D721Med (cell line): ENCODE data around the gene ENPP6.

Source experiments
- DNase-seq: peaks from one replicate; pipeline ENCODE4 v3.0.0; 2011; ENCODE audit warnings: low spot score; ENCODE audit not compliant: insufficient read length
- FAIRE-seq: peaks from 2 replicates; lab custom pipeline; 2011; peaks lifted over from hg19 to GRCh38; lab: Jason Lieb, UNC
- TF ChIP-seq, protein P1 (sequence below): IDR thresholded peaks from 2 replicates; pipeline ENCODE4 v1.5.1; 2012; ENCODE audit warnings: mild to moderate bottlenecking, control low read depth; ENCODE audit not compliant: insufficient read depth; ENCODE audit errors: missing control alignments

ENPP6 gene

DNA sequence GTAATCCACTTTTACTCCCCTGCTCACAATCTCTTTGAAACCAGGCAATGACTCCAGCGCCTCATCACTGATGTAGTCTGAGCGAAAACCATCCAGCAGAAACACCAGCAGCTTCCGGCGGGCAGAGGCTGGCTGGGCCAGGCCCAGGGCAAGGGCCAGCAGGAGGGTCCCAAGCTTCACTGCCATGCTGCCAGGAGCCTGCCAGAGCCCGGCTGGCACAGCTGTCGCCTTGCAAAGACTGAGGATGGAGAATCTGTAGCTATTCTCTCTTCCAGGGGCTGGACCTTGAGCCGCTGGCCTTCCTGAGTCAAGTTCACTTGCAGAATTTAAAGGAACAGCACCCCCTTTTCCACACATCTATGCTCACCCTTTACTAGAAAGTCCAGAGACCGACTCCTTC, at the start of gene ENPP6:
TSS of gene ENPP6 (minus strand) at position 240 of the 400 bp plus-strand sequence. CDS start at position 186, 54 bp downstream.
- TF ChIP-seq, protein P1, sequence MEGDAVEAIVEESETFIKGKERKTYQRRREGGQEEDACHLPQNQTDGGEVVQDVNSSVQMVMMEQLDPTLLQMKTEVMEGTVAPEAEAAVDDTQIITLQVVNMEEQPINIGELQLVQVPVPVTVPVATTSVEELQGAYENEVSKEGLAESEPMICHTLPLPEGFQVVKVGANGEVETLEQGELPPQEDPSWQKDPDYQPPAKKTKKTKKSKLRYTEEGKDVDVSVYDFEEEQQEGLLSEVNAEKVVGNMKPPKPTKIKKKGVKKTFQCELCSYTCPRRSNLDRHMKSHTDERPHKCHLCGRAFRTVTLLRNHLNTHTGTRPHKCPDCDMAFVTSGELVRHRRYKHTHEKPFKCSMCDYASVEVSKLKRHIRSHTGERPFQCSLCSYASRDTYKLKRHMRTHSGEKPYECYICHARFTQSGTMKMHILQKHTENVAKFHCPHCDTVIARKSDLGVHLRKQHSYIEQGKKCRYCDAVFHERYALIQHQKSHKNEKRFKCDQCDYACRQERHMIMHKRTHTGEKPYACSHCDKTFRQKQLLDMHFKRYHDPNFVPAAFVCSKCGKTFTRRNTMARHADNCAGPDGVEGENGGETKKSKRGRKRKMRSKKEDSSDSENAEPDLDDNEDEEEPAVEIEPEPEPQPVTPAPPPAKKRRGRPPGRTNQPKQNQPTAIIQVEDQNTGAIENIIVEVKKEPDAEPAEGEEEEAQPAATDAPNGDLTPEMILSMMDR: no peak
- no peak for DNase-seq
- FAIRE-seq: no peak

GRCh38 chr4:184267206-184267608, 49.5 kb upstream of the ENPP6 start:
- FAIRE-seq (no peak), DNase-seq (no peak)
- TF ChIP-seq, protein P1: no peak

DNA sequence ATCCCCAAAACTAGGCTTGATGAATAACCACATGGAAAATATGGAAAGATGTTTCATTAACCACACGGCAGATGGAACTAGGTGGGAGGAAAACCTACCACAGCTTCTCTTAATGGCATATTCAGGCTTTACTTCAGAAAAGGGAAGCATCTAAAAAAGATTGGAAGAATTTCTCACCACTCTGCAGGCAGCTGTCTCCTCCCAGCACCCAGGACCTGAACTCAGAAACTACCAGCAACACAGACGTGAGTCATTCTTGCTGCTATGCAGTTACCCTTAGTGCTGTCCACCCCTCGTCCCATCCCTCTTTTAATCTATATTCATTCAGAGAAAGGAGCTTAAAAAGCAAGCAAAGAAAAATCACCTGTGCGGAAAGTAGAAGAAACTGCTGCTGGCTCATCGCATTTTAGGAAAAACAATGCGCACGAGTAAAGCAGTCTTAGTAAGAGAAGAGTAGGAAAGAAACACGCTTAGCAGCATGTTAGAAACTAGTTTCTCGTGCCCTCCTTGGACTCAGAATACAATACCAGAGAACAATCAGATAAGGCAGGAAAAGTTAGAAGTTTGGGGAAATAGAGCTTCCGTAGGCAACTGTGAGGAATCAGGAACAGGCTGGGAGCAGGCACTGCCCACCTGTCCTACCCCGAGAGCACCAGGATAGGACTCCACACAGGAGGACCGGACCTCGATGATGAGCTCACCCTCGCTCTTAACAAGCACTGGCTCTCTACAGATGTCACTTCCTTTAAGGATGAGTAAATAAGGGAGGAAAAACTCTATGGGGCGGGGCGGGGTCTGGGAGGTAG, 48.1 kb upstream of the ENPP6 start:
- FAIRE-seq (no peak), DNase-seq (no peak)
- TF ChIP-seq, protein P1: no peak

- DNase-seq: peak; percentile 52
- FAIRE-seq: no peak
- TF ChIP-seq, protein P1: peak; percentile 87
These were observed 46.4 kb upstream of the ENPP6 start for GRCh38 chr4:184263910-184264732.

- no peak for FAIRE-seq
These were observed 45.8 kb upstream of the ENPP6 start for GRCh38 chr4:184263461-184263860.

GRCh38 chr4:184262901-184263300, 45.2 kb upstream of the ENPP6 start:
- TF ChIP-seq, protein P1: no peak
- FAIRE-seq (no peak), DNase-seq (no peak)

More at GRCh38 chr4:184263461-184263860, 45.8 kb upstream of the ENPP6 start:
- TF ChIP-seq, protein P1: no peak
- no peak for DNase-seq
